Skin of body (tissue), 2 donors: ENCODE measurements around the gene PIAS1. TPM values are rescaled to one million over a fixed set of nuclear protein-coding genes. Genes with fewer than 3 reads are reported as not detected.
"Not testable (repeated sequence)": the region's sequence is repeated elsewhere in the genome, so short reads cannot be mapped to it uniquely, and the experiment has no call there.

Experiments
- DNase-seq: peaks from one replicate; lab custom pipeline; 2025; lab: John Stamatoyannopoulos, UW
- total RNA-seq: library from RNA; depleted of rRNA; stranded (reverse); fragments of >200 nt; gene quantifications from one replicate; pipeline ENCODE4 v1.2.3, GENCODE V29; 2014

PIAS1 gene
- total RNA-seq, 1 donor from 2014 or later = 46.8 TPM

DNA sequence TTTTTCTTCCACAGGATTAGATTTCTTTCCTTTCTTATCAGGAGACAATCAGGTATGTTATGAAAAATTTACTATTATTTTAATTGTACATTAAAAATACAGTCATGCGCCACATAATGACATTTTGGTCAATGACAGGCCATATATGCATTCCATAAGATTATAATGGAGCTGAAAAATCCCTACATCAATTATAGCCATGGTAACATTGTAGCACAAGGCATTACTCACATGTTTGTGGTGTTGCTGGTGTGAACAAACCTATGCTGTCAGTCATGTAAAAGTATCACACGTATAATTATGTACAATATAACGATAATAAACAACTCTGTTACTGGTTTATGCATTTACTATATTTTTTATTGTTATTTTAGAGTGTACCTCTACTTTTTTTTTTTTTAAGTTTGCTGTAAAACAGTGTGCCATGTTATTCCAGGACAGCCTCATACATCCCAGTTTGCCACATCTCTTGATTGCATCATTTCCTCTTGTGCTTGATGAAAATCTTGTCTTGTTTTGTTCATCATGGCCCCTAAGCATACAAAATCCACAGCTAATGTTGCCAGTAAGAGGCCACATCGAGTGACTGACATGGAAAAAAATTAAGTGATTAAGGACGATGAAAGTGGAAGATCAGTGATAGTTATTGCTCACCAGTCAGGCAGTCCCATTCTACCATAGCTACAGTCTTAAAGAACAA, 129.7 kb downstream of the PIAS1 start:
- no peak for DNase-seq

- DNase-seq = no peak
Observed at GRCh38 chr15:68184616-68185480, 130.7 kb downstream of the PIAS1 start.

GRCh38 chr15:68186671-68187397, 132.7 kb downstream of the PIAS1 start:
- DNase-seq = peak; percentile 25

DNA sequence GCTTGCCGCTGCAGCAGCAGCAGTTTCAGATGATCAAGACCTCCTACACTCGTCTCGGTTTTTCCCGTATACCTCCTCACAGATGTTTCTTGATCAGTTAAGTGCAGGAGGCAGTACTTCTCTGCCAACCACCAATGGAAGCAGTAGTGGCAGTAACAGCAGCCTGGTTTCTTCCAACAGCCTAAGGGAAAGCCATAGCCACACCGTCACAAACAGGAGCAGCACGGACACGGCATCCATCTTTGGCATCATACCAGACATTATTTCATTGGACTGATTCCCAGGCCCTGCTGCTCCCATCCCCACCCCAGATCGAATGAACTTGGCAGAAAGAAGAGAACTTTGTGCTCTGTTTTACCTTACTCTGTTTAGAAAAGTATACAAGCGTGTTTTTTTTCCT, 133.4 kb downstream of the PIAS1 start:
- peak; percentile 25 for DNase-seq

DNA sequence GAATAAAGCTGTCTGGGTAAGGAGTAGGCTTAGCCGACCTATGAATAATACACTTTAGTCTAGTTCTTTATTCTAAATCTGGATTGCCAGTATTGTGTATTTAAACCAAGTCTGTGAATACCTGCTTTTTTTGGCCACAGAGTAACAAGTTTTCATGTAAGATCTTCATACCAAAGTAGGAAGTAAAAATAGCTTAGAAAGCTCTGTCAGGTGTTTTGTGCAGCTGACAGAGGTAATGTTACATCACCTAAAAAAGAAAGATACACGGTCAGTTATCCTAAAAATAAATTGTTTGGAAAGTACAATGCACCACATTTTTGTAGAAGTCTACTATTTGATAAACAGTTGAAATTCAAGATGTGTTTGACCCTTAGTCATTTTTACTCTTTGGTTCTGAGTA, 134.5 kb downstream of the PIAS1 start:
- DNase-seq = no peak

DNA sequence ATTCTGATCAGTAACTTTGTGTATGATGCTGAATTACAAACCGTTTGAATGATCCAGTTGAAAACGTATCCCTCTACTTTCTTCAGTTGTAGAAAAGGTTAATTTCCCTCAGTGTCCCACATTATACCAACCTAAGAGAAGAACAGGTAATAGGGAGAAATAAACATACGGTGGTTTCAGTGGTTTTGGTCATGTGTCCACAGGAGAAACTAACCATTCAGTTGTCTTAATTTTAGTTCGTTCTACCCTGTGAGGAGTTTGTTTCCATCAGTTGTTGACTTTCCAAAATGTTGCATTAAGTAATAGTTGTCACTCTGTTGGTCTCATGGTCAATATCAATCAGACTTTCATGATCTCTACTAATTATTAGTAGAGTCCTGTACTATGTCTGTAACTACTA, 135.9 kb downstream of the PIAS1 start:
- no peak for DNase-seq

DNA sequence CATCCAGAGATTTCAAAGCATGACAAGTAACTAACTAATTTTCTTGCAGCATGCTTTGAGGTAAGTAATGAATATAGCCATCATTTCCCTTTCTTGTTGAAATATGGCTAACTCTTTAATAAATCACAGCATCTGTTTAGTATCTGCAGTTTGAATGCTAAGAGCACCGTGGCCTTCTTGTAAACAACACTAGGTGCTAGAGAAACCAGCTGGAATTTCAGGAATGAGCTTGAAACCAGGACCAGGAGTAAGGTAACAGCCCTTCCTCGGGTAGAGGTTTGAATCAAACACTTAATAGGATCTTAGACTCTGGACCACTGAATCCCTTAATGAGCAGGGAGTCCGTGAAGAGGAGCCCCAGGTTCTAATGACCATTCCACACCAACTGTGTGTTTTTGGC, 137.4 kb downstream of the PIAS1 start:
- DNase-seq = no peak

- no peak for DNase-seq
Observed at GRCh38 chr15:68192117-68192516, 138.0 kb downstream of the PIAS1 start.

DNA sequence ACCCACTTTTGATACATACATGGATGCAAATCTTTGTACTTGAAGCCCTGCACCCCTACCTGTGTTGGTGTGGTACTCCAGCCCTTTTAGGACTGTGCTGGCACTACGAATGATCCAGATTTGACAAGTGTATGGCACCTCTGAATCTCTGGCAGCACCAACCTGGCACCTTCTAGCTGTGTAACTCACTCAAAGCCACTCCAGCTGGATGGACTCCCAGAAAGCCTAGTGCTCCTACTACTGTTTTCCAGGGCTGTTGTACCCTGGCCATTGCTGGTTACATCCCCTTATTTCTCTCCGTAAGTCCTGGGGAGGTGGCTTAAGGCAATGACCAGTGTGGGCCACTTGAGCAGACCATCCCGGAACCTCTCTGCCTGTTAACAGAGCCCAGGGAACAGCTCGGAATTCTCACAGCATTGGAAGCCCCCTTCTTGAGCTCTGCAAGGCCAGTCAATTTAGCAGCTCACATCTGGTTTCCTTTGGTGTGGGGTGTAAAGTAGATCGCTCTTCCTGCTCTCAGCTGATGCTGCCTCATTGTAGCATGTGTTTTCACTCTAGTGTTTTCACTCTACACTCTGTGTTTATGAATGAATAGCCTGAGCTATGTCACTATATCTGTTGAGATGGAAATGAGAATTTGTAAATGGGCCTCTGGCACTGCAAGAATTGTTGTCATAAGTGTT, 138.8 kb downstream of the PIAS1 start:
- DNase-seq = peak; percentile 84

GRCh38 chr15:68195336-68196112, 141.4 kb downstream of the PIAS1 start:
- DNase-seq = no peak

DNA sequence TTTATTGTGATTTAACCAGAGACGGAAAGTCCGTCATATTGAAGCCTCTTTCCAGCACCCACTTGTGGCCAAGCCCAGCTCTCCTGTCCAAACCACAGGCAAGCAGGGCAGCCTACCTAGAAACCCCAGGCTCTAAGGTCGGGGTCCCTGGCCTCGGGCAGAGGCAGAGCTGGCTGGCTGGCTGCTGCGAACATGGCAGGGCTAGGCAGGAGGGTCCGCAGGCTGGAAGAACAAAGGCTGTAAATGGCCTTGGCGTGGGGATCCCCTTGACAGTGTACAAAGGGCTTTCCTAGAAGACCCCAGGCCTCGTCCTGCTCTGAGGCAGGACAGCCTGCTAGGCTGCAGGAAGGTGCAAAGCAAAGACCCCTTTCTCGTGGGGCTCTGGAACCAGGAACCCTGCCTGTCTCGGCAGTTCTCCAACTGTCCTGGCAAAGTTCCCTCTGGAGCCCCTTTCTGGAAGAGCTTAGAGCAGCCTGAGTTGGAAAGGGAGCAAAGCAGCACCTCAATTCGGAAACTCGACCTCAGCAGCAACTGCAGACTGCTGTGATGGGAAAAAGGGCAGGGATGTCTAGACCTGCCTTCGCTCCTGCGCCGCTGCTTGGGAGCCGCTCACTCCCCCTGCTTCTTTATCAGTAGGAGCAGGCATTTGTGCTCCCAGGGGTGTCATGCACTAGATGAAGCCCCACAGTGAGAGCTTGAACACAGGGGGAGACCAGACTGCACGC, 142.5 kb downstream of the PIAS1 start:
- DNase-seq = no peak

DNA sequence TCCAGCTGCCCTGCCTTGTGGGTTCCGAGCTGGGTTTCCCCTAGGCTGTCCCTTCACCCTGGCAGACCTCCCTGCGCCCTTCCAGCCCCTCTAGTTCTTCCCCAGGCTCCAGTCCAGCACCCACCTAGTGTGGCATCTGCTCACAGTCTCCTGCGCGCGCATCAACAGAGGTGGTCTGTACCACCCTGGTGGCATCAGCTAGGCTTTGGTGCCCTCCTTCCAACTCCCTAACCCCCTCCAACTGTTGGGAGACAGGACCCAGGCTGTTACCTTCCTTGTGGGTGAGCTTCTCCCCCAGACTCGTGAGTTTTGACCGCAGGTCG, 143.0 kb downstream of the PIAS1 start:
- DNase-seq = no peak

DNA sequence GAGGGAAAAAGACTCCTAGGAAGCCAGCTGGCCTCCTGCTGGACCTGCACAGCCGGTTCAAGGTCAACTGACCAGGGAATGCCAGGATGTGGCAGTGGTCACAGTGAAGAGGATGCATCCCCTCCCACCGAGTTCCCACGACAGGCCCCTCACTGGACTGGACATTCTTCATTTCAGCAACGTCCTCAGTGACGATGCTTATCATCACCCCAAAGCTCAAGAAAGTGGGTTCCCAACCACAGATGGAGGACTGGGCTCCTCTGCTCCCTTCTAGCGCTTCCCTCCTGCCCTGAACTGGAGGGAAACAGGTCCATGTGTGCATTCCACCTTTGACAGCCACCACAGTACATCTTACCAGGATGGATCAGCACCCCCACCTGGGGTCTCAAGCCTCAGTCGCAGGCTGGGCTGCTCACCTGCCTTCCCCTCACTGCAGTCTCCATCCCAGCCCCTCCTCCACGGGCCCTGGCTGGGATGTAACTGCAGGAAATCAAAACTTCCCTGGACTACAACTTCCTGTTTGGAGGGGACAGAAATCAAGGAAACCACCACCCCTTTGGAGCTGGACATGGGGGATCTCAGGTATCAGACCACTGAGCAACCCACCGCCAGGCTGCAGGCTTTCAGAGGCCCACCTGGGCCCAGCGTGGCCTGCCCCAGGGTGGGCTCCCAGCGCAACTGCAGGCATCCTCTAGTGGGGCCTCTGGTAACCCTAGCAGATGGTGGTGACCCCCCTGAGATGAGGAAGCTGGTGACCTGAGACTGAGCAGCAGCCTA, 143.7 kb downstream of the PIAS1 start:
- no peak for DNase-seq

DNA sequence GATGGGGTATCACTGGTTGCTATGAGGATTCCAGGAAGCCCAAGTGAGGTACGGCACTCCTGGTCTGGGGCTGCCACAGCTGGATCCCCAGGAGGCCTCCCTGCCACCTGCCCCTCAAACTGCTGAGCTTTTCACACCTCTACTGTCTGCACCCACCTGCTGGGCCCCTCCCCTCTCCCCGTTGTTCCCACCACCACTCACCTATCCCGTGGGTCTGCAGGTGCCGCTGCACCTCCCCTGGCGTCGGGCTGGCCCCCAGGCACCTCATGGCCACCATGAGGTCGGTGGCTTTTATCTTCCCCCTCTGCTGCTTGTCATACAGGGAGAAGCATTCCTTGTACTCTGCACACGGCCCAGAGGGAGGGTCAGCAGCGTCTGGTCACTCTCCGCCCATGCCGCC, 145.2 kb downstream of the PIAS1 start:
- DNase-seq = no peak

DNA sequence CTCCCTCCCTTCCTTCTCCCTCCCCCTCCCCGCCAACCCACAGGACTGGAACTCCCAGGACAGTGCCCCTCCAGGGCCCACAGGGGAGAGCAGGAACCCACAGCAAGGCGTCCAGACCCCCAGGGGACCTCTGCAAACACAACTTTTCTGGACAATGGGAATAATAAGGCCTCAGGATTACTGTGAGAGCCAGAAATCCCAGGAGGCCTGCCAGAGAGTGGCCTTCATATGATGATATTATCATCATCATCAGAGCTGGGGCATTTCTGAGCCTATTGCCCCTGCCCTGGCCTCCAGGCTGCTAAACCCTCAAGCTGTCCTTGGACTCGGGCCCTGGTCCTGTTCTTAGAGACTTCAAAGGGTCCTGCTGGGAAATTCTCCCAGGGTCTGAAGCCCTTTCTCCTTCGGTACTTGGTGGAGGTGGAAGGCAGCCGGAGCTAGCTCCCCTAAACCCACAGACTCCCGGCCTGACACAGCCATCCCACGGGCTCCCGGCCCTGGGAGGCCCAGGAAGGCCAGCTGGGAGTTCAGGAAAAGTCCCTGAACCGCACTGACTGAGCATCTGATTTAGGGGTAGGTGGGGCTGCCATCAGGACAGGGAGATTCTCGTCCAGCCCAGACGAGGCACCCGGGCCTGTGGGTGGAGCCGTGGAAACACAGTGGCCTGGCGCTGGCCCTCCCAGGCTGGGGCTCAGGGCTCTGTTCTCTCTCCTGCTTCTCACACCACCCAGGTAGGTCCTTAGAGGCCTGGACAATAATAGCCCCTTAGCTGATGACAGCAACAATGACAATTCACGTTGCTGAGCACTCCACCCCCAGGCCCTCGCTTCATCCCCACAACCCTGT, 146.1 kb downstream of the PIAS1 start:
- no peak for DNase-seq

DNA sequence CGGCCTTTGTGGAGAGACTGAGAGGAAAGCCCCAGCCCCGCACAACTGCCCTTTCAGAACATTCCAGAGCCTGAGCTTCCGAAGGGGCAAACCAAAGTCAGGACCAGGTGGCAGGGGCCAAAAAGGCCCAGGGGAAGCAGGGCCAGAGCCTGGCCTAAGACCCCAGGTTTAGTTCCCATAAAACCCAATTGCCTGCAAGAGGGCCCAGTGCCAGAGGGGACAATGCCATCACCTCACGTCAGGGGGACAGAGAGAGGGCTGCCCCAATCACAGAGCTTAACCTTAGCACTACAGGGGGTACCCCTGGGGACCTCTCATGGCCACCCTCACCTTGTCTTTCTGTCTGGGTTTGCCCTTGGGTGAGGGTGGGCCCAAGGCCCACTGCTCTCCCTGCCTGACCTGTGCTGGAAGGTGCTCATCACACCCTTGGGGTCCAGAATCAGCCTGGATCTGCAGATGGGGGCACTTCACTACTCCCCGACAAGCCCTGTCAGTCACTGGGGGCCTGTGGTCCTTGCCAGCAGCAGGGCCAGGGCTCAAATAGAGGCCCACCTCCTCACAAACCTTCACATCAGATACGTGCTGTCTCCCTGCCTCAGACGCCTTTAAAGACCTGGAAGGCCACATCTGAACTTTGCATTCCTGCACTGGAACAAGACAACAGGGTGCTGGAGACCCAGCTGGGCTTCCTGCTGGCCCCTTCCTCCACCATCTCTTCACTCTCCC, 147.2 kb downstream of the PIAS1 start:
- no peak for DNase-seq

GRCh38 chr15:68201879-68202261, 147.8 kb downstream of the PIAS1 start:
- no peak for DNase-seq

DNA sequence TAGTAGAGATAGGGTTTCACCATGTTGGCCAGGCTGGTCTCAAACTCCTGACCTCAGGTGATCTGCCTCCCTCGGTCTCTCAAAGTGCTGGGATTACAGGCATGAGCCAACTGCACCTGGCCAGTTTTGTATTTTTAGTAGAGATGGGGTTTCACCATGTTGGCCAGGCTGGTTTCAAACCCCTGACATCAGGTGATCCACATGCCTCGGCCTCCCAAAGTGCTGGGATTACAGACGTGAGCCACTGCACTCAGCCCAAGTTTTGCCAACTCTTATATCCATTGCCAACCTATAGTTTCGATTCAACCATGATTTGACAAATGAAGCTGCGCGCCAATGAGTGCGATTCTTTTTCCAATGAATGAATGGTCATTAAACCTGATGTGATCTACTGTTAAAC, 148.9 kb downstream of the PIAS1 start:
- DNase-seq = not testable (repeated sequence)
